Measurements from ENCODE around the gene TSFM. TPM values are rescaled to one million over a fixed set of nuclear protein-coding genes. Genes with fewer than 3 reads are reported as not detected.

TSFM gene
- total RNA-seq, 1 donor from 2014 or later, result 17.9 TPM

GRCh38 chr12:57751788-57752667, 30.6 kb upstream of the TSFM start, which contains the start of gene CDK4:
Gene CDK4 (minus strand): TSS chr12:57752310. CDS start chr12:57751717, 593 bp downstream.
- Histone ChIP-seq H3K4me1 (peaks cover 44% of the 10 kb centered on the region), H3K9me3 (no peaks in the 10 kb centered on the region), H3K4me3 (peak within 1 kb of the TSS; percentile 67 to 77), H3K27ac (peak within 1 kb of the TSS; percentile 83), H3K27me3 (no peaks in the 10 kb centered on the region), H3K36me3 (peaks cover 0 to 27% of the 10 kb centered on the region in 2 donors)
- peak; percentile 98 to 100 for DNase-seq (ENCODE audit: extremely low spot score in 2 of 2)
- TF ChIP-seq CTCF (IDR thresholded peaks at IDR 0.05) (no peak), POLR2AphosphoS5 (IDR thresholded peaks at IDR 0.05; ENCODE audit: insufficient read depth in 1 of 2, low read depth in 1 of 2) (peak; percentile 93 to 99), POLR2A (IDR thresholded peaks at IDR 0.05) (peak in 1 of 2 donors; percentile 68)
- intact Hi-C loops (cut with DNase I), result no loop called here

- Histone ChIP-seq H3K27ac (peak overlapping the region; percentile 83), H3K36me3 (peaks cover 0 to 21% of the 10 kb centered on the region in 2 donors), H3K27me3 (no peaks in the 10 kb centered on the region), H3K9me3 (no peaks in the 10 kb centered on the region), H3K4me1 (peaks cover 44% of the 10 kb centered on the region), H3K4me3 (peak overlapping the region; percentile 67 to 77)
- TF ChIP-seq CTCF (IDR thresholded peaks at IDR 0.05) (no peak), POLR2A (IDR thresholded peaks at IDR 0.05) (no peak), POLR2AphosphoS5 (IDR thresholded peaks at IDR 0.05; ENCODE audit: insufficient read depth in 1 of 2, low read depth in 1 of 2) (no peak)
- no peak for DNase-seq (ENCODE audit: extremely low spot score in 2 of 2)
- intact Hi-C loops (cut with DNase I), result no loop called here
Measured at GRCh38 chr12:57752668-57753000, 30.0 kb upstream of the TSFM start.

GRCh38 chr12:57753756-57754337, 28.7 kb upstream of the TSFM start:
- H3K36me3 ChIP-seq, result peaks cover 0 to 8% of the 10 kb centered on the region in 2 donors
- no peak for TF ChIP-seq POLR2A (IDR thresholded peaks at IDR 0.05)
- TF ChIP-seq POLR2AphosphoS5 (IDR thresholded peaks at IDR 0.05; ENCODE audit: insufficient read depth in 1 of 2, low read depth in 1 of 2), result no peak
- TF ChIP-seq CTCF (IDR thresholded peaks at IDR 0.05), result no peak
- peaks cover 44% of the 10 kb centered on the region for H3K4me1 ChIP-seq
- DNase-seq (ENCODE audit: extremely low spot score in 2 of 2), result no peak
- intact Hi-C loops (cut with DNase I), result no loop called here
- no peaks in the 10 kb centered on the region for H3K9me3 ChIP-seq
- no peak overlapping the region for H3K27ac ChIP-seq
- no peaks in the 10 kb centered on the region for H3K27me3 ChIP-seq
- H3K4me3 ChIP-seq, result no peak overlapping the region

- Histone ChIP-seq H3K9me3 (no peaks in the 10 kb centered on the region), H3K27ac (peak within 1 kb of the TSS; percentile 53), H3K4me3 (peak within 1 kb of the TSS; percentile 75 to 78), H3K27me3 (no peaks in the 10 kb centered on the region), H3K4me1 (peaks cover 44% of the 10 kb centered on the region), H3K36me3 (peaks cover 0 to under 1% of the 10 kb centered on the region in 2 donors)
- TF ChIP-seq CTCF (IDR thresholded peaks at IDR 0.05) (no peak), POLR2A (IDR thresholded peaks at IDR 0.05) (no peak), POLR2AphosphoS5 (IDR thresholded peaks at IDR 0.05; ENCODE audit: insufficient read depth in 1 of 2, low read depth in 1 of 2) (no peak)
- DNase-seq (ENCODE audit: extremely low spot score in 2 of 2), result no peak
- intact Hi-C loops (cut with DNase I), result no loop called here
Measured at GRCh38 chr12:57754411-57755193, 28.0 kb upstream of the TSFM start, which contains the start of gene MARCHF9. Gene MARCHF9 (plus strand): TSS chr12:57755103. CDS start chr12:57755529, 426 bp downstream.

All from vagina (tissue), 2 donors.